ENCODE data around the gene C20orf173.

GRCh38 chr20:35562541-35563110 is 33.2 kb upstream of the C20orf173 start:
- TF ChIP-seq, protein P1, sequence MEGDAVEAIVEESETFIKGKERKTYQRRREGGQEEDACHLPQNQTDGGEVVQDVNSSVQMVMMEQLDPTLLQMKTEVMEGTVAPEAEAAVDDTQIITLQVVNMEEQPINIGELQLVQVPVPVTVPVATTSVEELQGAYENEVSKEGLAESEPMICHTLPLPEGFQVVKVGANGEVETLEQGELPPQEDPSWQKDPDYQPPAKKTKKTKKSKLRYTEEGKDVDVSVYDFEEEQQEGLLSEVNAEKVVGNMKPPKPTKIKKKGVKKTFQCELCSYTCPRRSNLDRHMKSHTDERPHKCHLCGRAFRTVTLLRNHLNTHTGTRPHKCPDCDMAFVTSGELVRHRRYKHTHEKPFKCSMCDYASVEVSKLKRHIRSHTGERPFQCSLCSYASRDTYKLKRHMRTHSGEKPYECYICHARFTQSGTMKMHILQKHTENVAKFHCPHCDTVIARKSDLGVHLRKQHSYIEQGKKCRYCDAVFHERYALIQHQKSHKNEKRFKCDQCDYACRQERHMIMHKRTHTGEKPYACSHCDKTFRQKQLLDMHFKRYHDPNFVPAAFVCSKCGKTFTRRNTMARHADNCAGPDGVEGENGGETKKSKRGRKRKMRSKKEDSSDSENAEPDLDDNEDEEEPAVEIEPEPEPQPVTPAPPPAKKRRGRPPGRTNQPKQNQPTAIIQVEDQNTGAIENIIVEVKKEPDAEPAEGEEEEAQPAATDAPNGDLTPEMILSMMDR (conservative IDR thresholded peaks at IDR 0.05 in 1 of 2, IDR thresholded peaks at IDR 0.05 in 1 of 2; ENCODE audit: low read depth in 1 of 2, low read length in 2 of 2), result no peak
- no peak for TF ChIP-seq EZH2 (IDR thresholded peaks at IDR 0.05; ENCODE audit: low read length, missing control alignments)

All from fibroblast of lung (primary cell).